Kidney capillary endothelial cell (primary cell): Measurements from ENCODE around the gene PARD6B.

ENCODE experiments used
- DNase-seq: peaks from one replicate; pipeline ENCODE4 v3.0.0-alpha.2; 2018; ENCODE audit warnings: low spot score

Gene PARD6B

DNA sequence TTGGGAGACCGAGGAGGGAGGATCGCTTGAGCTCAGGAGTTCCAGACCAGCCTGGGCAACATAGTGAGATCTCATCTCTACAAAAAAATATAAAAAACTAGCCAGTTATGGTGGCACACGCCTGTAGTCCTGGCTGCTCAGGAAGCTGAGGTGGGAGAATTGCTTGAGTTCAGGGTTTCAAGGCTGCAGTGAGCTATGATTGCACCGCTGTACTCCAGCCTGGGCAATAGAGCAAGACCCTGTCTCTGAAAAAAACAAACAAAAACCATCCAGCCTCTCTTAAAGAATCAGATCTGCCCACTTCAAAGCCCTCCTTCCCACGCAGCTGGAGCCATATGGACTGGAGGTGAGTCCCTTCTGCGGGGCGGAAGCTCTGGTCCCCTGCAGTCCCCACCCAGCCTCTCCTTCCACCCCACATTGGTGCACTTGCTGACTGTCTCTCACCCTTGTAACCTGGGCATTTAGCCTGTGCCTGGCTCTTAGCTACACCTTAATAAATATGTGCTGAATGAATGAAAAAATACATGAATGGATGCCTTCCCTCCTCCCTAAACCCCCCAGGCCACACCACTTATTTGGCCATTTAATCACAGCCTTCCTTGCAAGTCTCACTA is 7.2 kb upstream of the PARD6B start:
- DNase-seq, result no peak

DNA sequence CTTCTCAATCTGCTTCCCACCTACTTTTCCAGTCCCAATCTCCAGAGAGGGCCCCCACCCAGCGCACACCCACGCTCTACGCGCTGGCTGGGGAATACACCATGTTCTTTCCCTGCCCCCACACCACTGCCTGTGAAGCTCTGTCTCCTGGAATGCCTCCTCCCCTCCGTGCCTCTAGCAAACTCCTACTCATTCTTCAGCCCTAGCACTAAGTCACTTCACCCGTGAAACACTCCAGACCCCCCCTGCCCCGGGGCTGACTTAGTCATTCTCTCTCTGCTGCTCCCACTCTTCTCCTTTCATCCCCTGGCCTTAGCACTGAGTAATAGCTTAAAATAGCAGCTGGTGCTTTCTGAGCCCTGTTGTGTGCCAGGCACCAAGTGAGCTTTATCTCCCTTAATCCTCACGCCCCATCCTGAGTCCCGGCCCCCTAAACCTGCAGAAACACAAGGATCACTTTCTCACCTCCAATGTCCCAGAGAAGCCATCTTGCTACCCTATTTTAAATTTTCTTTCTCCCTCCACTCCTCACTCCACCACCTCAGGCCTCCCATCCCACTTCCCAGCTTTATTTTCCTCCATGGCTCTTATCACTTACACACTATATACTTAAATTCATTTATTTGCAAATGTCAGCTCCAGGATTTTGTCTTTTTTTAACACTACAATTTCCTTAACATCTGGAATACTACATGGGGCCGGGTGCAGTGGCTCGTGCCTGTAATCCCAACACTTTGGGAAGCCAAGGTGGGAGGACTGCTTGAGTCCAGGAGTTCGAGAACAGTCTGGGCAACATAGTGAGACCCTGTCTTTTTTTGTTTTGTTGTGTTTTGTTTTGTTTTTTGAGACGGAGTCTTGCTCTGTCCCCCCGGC is 6.3 kb upstream of the PARD6B start:
- DNase-seq, result no peak

GRCh38 chr20:50725724-50726005 is 5.7 kb upstream of the PARD6B start:
- no peak for DNase-seq

DNA sequence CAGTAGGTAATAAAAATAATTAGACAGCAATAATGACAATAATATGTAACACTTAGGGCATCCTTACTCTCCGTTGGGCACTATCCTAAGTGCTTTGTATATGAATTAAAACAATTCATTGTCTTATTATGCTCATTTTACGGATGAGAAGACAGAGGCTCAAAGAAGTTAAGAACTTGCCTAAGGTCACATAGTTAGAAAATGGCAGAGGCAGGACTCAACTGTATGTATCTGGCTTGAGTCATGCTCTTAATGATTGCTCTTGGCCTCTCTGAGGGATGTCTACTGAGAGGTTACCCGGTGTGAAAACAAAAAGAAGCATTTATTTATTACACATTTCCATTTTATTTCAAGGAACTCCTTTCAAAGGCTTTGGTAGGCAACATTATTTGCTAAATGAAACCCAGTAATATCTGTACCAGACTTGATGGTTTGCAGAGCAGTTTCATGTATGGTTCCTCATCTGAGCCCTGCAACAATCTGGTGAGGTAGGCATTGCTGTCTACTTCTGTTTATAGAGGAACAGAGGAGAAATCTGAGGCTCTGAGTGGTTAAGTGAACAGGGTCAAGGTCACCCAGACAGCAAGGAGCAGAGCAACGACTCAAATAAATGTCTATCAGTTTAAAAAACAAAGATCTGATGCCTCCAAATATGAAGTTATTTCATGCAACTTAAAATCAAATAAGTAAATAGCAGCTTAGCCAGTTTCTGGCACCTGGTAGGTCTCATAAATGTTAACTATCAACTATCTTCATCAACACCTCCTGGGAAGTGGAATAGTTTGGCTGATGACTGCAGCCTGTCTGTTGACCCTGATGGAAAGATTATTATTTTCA is 4.2 kb upstream of the PARD6B start:
- DNase-seq, result no peak

DNA sequence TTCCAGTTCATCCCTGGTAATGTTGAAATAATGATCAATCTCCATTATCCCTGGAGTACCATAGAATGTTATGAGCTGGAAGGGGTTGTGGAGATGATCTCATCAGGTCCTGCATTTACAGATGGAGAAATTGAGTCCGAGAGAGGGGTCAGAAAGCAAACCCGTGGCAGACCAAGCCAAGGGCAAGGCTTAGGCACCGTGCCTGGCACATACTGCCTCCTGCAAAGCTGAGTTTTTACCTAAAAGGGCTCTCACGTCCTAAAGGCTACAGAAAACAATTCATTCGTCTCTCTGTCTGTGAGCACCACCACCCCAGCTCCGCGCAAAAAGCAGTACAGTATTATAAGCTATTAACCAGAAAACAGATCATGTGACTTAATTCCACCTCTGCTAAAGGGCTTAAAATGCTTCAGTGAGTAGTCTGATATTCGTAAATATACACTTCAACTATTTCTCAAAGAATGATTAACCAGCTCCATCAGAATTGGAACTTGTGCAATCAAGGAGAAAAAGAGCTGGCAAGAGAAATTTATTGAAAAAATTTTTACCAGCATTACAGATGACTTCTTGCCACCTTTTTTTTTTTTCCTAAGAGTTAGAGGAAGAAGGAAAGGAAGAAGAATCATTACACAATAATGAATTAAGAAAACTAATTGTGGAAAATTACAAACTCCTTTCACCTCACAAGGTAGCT is 3.4 kb upstream of the PARD6B start:
- no peak for DNase-seq

GRCh38 chr20:50728486-50728980 is 2.8 kb upstream of the PARD6B start:
- no peak for DNase-seq

GRCh38 chr20:50728981-50729874 is 2.2 kb upstream of the PARD6B start:
- no peak for DNase-seq

DNA sequence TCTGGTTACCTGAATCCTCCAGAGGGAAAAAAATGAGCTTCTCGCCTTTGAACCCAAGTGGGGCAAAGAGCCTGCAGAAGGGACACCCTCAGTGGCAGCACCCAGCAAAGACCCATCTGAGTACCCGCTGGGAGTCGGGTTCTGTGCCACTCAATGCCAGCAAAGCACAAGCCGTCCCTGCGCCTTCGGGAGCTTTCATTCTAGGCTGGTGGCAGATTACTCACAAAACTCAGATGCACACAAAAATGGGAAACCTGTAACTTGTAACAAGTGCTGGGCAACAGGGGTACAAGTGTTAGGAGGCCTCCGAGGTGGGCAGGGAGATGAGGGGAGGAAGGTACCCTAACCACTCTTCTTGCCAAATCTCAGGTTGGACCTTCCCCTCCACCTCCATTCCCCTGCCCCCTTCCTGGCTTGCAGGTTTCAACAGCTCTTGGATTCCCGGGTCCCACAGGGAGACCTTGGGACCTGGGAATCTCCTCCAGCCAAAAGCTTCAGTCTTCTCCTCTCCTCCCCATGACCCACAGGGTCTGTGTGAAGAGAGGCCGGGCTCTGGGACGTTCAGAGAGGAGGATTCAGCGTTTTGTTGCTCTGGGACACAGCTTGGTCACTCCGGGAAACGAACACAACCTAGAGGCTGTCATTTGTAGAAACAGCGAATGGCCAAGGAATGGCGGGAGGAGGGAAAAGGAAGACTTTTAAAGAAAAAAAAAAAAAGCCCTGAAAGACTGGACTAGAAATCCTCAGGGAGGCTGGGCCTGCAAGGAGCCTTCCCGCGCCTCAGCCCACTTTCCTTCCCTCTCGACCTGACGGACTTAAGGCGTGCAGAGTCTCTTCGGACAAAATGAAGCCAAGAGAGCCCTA is 1.2 kb upstream of the PARD6B start:
- no peak for DNase-seq

GRCh38 chr20:50730765-50731054 is 670 bp upstream of the PARD6B start:
- no peak for DNase-seq

DNA sequence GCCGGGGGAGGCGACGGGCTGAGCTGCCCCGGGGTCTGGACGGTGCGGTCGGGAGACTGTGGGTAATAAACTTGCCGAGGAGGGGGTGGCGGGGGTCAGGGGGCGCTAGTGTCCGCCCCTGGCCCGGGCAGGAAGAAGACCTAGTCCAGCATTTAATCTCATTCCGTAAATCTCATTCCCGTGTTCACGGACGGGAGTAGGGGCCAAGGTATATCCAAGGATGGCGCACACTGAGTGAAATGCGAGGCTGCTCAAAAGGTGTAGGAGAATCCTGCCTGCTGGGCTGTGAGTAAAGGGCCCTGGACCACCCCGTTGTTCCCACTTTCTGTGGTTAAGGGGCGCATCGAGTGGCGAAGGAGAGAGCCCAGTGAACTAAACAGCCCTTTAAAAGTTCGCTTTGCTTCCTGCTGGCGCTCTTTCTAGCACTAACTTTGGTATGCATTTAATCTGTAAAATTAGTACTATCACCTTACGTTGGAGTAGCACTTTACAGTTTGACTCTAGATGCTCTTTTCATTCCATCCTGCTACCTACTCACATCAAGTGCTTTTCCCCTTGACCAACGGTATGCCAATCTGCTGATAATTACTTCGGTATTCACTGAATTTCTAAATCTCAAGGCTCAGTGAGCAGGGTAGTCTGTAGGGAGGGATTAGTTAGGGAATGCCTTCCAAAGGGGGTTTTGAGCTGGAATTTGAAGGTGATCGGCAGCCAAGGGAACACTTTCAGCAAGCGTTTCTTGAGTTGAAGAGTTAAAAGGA is 730 bp downstream of the PARD6B start:
- no peak for DNase-seq

DNA sequence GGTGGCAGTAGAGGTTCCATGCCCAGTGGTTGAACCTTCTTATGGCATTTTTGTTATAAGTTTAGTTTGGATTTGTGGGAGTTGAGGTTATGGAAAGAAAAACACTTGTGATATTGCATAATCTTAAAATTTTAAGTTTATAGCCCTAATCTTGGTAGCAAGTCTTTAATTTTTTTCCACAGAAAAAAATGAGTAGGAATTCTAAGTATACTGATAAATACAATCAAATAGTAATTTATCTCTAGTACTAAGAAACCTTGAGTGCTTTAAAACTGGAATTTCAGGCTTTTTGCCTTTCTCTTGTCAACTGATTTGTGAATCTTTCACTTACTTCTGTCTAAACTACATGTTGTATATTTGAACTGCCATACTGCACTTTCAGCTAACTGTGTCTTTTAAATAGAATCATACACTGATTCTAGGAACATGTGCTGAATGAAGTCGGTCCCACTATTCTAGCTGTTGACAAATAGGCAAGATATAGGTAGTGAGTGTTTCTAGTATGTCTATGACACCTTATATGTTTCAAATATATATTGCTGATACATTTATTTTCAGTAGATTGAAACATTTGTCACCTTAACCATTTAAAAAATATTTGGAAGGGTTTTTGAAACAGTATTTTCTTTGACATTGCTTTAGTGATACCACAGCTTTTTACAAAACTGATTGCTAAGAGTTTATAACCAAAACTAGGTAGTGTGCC is 2.4 kb downstream of the PARD6B start:
- DNase-seq, result no peak

DNA sequence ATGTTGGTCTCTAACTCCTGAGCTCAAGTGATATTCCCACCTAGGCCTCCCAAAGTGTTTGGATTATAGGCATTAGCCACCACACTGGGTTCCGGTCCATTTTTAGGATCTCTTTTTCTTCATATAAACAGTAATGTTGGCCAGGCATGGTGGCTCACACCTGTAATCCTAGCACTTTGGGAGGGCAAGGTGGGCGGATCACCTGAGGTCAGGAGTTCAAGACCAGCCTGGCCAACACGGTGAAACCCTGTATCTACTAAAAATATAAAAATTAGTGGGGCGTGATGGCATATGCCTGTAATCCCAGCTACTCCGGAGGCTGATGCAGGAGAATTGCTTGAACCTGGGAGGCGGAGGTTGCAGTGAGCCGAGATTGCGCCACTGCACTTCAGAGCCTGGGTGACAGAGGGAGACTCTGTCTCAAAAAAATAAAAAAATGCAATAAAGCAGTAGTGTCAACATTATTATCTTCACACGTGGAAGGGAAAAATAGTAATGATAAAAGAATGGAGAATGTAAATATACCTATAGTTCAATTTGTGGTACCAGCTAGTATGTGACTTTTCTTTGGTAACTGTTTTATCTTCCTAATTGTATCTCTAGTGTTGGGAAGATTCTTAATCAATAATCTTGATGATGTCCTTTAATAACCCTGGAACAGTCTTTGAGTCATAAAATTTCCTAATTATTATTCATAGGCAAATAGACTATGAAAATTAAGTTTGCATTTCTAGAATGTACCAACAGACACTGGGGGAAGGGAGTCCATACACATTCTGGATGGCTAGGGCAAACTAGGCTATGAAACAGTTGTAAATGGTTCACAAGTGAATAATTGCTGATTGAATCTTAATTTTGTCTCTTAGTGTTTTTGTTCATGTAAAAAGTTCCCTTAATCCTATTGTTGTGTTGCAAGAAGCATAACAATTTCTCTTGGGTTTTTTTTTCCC is 3.6 kb downstream of the PARD6B start:
- no peak for DNase-seq

- DNase-seq, result no peak
Observed at GRCh38 chr20:50735813-50736212, 4.4 kb downstream of the PARD6B start.

- DNase-seq, result no peak
Observed at GRCh38 chr20:50737352-50737751, 6.0 kb downstream of the PARD6B start.

DNA sequence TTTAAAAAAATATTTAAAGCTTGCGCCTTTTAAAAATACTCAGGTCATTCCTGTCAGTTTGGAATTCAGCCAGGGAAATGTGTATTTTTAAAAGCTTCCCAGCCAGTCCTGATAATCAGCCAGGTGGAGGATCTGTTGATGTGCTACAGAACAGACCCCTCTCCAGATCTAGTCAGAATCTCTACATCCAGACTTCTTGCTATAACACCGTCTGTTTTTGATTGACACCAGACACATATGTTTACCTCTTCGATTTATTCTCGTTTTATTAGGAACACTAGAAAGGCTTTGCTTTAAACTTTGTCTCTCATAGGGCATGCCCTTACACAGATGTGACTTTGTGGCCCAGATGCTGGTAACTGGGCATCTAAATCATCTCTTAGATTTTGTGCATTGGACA is 11.7 kb downstream of the PARD6B start:
- DNase-seq, result no peak

GRCh38 chr20:50744143-50744792 is 12.9 kb downstream of the PARD6B start:
- DNase-seq, result no peak

DNA sequence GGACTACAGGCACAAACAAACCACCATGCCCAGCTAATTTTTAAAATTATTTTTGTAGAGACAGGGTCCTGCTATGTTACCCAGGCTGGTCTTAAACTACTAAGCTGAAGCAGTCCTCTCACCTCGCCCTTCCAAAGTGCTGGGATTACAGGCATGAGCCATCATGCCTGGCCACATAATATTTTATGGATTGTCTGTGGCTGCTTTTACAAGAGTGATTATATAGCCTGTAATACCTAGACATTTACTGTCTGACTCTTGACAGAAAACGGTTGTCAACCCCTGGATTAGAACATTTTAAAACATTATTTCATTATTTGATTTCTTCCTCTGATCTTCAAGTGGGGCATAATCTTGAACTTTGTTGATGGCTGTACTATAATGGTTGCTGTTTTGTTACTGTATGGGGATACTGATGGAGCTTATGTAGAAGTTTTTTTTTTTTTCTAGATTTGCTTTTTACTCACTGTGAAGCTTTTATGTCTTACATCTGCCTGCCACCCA is 14.3 kb downstream of the PARD6B start:
- DNase-seq, result no peak
